Sigmoid colon (tissue), 3 donors: ENCODE data around the gene CRY2.

ENCODE experiments used
- CTCF ChIP-seq, 4 experiments: fragments of 450-650 bp in 3 of 4; fragments of 200-600 bp in 1 of 4; IDR thresholded peaks; one replicate each; pipeline ENCODE4 v1.5.1; 2016 to 2019; ENCODE audit warnings: antibody characterized with exemption in 4 of 4, mild to moderate bottlenecking in 3 of 4, moderate library complexity in 2 of 4
- POLR2A ChIP-seq, 2 donors: fragments of 450-650 bp; IDR thresholded peaks; one replicate each; pipeline ENCODE4 v1.6.1; 2016; ENCODE audit warnings: antibody characterized with exemption in 2 of 2, mild to moderate bottlenecking in 2 of 2, moderate library complexity in 2 of 2

GRCh38 chr11:45860348-45860747, 13.1 kb downstream of the CRY2 start:
- TF ChIP-seq POLR2A (IDR thresholded peaks at IDR 0.05) (no peak), CTCF (IDR thresholded peaks at IDR 0.05) (no peak)
